HepG2 (cell line): ENCODE results near the gene APBA1. TPM values are rescaled to one million over a fixed set of nuclear protein-coding genes. Genes with fewer than 3 reads are reported as not detected.

Source experiments
- ATAC-seq: fragments of 200-7000 bp; cut with Tn5 transposase; 3 replicates; pipeline ENCODE4 v1.9.1; 2020; ENCODE audit warnings: mild to moderate bottlenecking, moderate library complexity
- BruUV-seq: library from RNA; stranded (reverse); fragments of 400-500 nt; replicated peaks from 2 replicates; lab custom pipeline; 2021; lab: Mats Ljungman, UMichigan
- CTCF ChIA-PET: fragments of 300-600 bp; formaldehyde crosslinking; extraction: SDS; loops from one replicate; lab custom pipeline; 2021; ENCODE audit warnings: low total read pairs, inconsistent platforms, low intra/inter-chr PET ratio; lab: Yijun Ruan, JAX
- POLR2A ChIA-PET: fragments of 350-600 bp; sonication (Branson Sonifier 250); formaldehyde crosslinking; loops from one replicate; lab custom pipeline; 2020; ENCODE audit warnings: antibody characterized with exemption, inconsistent platforms; lab: Yijun Ruan, JAX
- DNase-seq: peaks from one replicate; pipeline ENCODE4 v3.0.0-alpha.2; 2015; ENCODE audit warnings: low spot score
- FAIRE-seq: peaks from 3 replicates; lab custom pipeline; 2011; peaks lifted over from hg19 to GRCh38; lab: Jason Lieb, UNC
- H2AFZ ChIP-seq: one replicate; pipeline ENCODE4 v1.6.1; 2011; ENCODE audit warnings: low read length, inconsistent platforms
- H3K27ac ChIP-seq: fragments of 300-600 bp; 3 replicates; pipeline ENCODE4 v1.8.0; 2011; ENCODE audit warnings: mixed run types, mild to moderate bottlenecking, mixed read lengths, low read length, inconsistent platforms; ENCODE audit not compliant: insufficient read depth; ENCODE audit errors: extremely low read length
- H3K27me3 ChIP-seq, 2 experiments: fragments of 200-600 bp in 1 of 2; 2 replicates in 1 of 2; 3 replicates in 1 of 2; pipeline versions ENCODE4 v1.6.0 to v1.8.0; 2011; ENCODE audit warnings: low read length in 2 of 2, mild to moderate bottlenecking in 2 of 2, moderate library complexity in 2 of 2, inconsistent platforms in 1 of 2; ENCODE audit not compliant: insufficient read depth in 2 of 2, control insufficient read depth in 1 of 2
- H3K36me3 ChIP-seq, 2 experiments: fragments of 200-600 bp in 1 of 2; replicated peaks in 1 of 2; 2 replicates in 1 of 2; 3 replicates in 1 of 2; pipeline versions ENCODE4 v1.5.1 to v1.8.0; 2011; ENCODE audit warnings: low read length in 2 of 2, inconsistent platforms in 1 of 2; ENCODE audit not compliant: insufficient read depth in 2 of 2, control insufficient read depth in 1 of 2
- H3K4me1 ChIP-seq: 2 replicates; pipeline ENCODE4 v1.5.1; 2012; ENCODE audit warnings: low read length, inconsistent platforms; ENCODE audit not compliant: insufficient read depth
- H3K4me2 ChIP-seq: 2 replicates; pipeline ENCODE4 v1.6.0; 2011; ENCODE audit warnings: low read depth, low read length, inconsistent platforms
- H3K4me3 ChIP-seq, 3 experiments: fragments of 200-600 bp in 1 of 3; sonication (generic), shearing (Covaris generic) in 1 of 3; replicated peaks in 1 of 3; 2 replicates each; pipeline ENCODE4 v1.5.1; 2011 to 2016; ENCODE audit warnings: low read length in 3 of 3, inconsistent platforms in 2 of 3, low read depth in 2 of 3, mild to moderate bottlenecking in 2 of 3, control low read depth in 1 of 3, mixed read lengths in 1 of 3; ENCODE audit not compliant: insufficient read depth in 1 of 3
- H3K79me2 ChIP-seq: one replicate; pipeline ENCODE4 v1.6.1; 2011; ENCODE audit warnings: low read length, inconsistent platforms; ENCODE audit not compliant: insufficient read depth
- H3K9ac ChIP-seq: 2 replicates; pipeline ENCODE4 v1.6.0; 2011; ENCODE audit warnings: mild to moderate bottlenecking, low read depth, low read length, inconsistent platforms; ENCODE audit not compliant: insufficient read depth
- H3K9me3 ChIP-seq: 2 replicates; pipeline ENCODE4 v1.5.1; 2012; ENCODE audit warnings: mild to moderate bottlenecking, low read length
- H4K20me1 ChIP-seq: 2 replicates; pipeline ENCODE4 v1.6.0; 2011; ENCODE audit warnings: inconsistent platforms, mild to moderate bottlenecking, low read length, moderate library complexity; ENCODE audit not compliant: insufficient read depth
- ATF2 ChIP-seq: sonication (generic); formaldehyde crosslinking; IDR thresholded peaks from 2 replicates; pipeline ENCODE4 v1.4.0; 2020; ENCODE audit warnings: missing genetic modification reagents
- BCL3 ChIP-seq: sonication (generic); formaldehyde crosslinking; IDR thresholded peaks from 2 replicates; pipeline ENCODE4 v1.5.1; 2020; ENCODE audit warnings: mild to moderate bottlenecking, missing genetic modification reagents, moderate library complexity
- GATA4 ChIP-seq: sonication (generic); IDR thresholded peaks from 2 replicates; pipeline ENCODE4 v1.6.1; 2016; ENCODE audit warnings: antibody characterized with exemption, low read depth, borderline replicate concordance
- HCFC1 ChIP-seq: fragments of 150-350 bp; IDR thresholded peaks from 2 replicates; pipeline ENCODE4 v1.6.1; 2014; ENCODE audit warnings: low read depth, low read length
- MAFG ChIP-seq: sonication (generic); formaldehyde crosslinking; IDR thresholded peaks from 2 replicates; pipeline ENCODE4 v1.5.1; 2020; ENCODE audit warnings: mild to moderate bottlenecking, missing genetic modification reagents
- MIXL1 ChIP-seq: IDR thresholded peaks from 2 replicates; pipeline ENCODE4 v1.6.1; 2016
- POLR2AphosphoS5 ChIP-seq: IDR thresholded peaks from 2 replicates; pipeline ENCODE4 v1.6.1; 2012; ENCODE audit warnings: low read depth, low read length
- PTBP1 ChIP-seq: fragments of 200-400 bp; formaldehyde crosslinking; IDR thresholded peaks from 2 replicates; pipeline ENCODE4 v1.6.1; 2018; ENCODE audit warnings: low read length, low read depth; ENCODE audit not compliant: poor library complexity, severe bottlenecking
- SALL2 ChIP-seq: sonication (generic); formaldehyde crosslinking; IDR thresholded peaks from 2 replicates; pipeline ENCODE4 v1.8.1; 2023; ENCODE audit warnings: mild to moderate bottlenecking, missing genetic modification reagents, inconsistent platforms
- SNRNP70 ChIP-seq: fragments of 200-400 bp; formaldehyde crosslinking; IDR thresholded peaks from 2 replicates; pipeline ENCODE4 v1.6.1; 2017; ENCODE audit warnings: mild to moderate bottlenecking, low read depth, low read length, moderate library complexity
- SP1 ChIP-seq, 2 experiments: fragments of 450-650 bp in 1 of 2; sonication (generic) in 1 of 2; formaldehyde crosslinking in 1 of 2; IDR thresholded peaks; 2 replicates each; pipeline versions ENCODE4 v1.4.0 to v1.6.1; 2016 to 2020; ENCODE audit warnings: missing genetic modification reagents in 1 of 2
- ZBTB46 ChIP-seq: sonication (generic); formaldehyde crosslinking; IDR thresholded peaks from 2 replicates; pipeline ENCODE4 v1.4.0; 2020; ENCODE audit warnings: mild to moderate bottlenecking, missing genetic modification reagents, borderline replicate concordance
- WGBS: methylation state at CpG from one replicate; pipeline ENCODE4 v1.1.6; 2017; ENCODE audit warnings: low lambda C conversion rate; 5-methylcytosine and 5-hydroxymethylcytosine counted together
- in situ Hi-C: cut with HindIII; loops from 2 replicates; pipeline ENCODE4 v1.10.0; 2017; ENCODE audit warnings: low pct_unique_long_range_greater_than_20kb; ENCODE audit not compliant: extremely low pct_ligation_motif_present
- intact Hi-C: fragments of 100-400 bp; cut with micrococcal nuclease; formaldehyde crosslinking; loops from one replicate; pipeline ENCODE4 v1.10.0; 2022; ENCODE audit not compliant: unreplicated experiment
- polyA plus RNA-seq, 8 experiments: library from polyadenylated mRNA; depleted of rRNA in 3 of 8; stranded (reverse) in 7 of 8; unstranded in 1 of 8; fragments of >200 nt; fragmentation: Illumina TruSeq in 4 of 8; extraction: Trizol in 4 of 8; gene quantifications; 2 replicates each; pipeline versions ENCODE4 v1.2.1 to v1.2.3, GENCODE V29; 2011 to 2016; ENCODE audit warnings: low read depth in 4 of 8, missing spikeins in 1 of 8, mixed read lengths in 1 of 8; ENCODE audit not compliant: insufficient read depth in 1 of 8
- total RNA-seq, 5 experiments: library from RNA; depleted of rRNA; stranded (reverse); fragments of >200 nt; fragmentation: Illumina TruSeq; extraction: Trizol; gene quantifications; 2 replicates each; pipeline ENCODE4 v1.2.3, GENCODE V29; 2016; ENCODE audit warnings: low read depth in 1 of 5

Gene APBA1
- total and polyA plus RNA-seq, 2 of the 13 experiments (the other 11 are each of a cell fraction or from before 2014, with no cell fraction given), result 0.15 TPM; not detected in 1

- TF ChIP-seq BCL3 (CRISPR knock-in tag), result no peak
- no peak for TF ChIP-seq ATF2 (CRISPR knock-in tag)
- TF ChIP-seq ZBTB46, result no peak
- no peak for TF ChIP-seq SNRNP70
These were observed 102.3 kb downstream of the APBA1 start (continued) for GRCh38 chr9:69569738-69570451.

GRCh38 chr9:69564557-69564956 is 107.6 kb downstream of the APBA1 start:
- no TSS peak for BruUV-seq
- ATAC-seq (no peak), DNase-seq (no peak), FAIRE-seq (no peak)
- TF ChIP-seq POLR2AphosphoS5 (no peak), HCFC1 (no peak), SP1 (IDR thresholded peaks at IDR 0.05) (no peak), SP1 (CRISPR knock-in tag; IDR thresholded peaks at IDR 0.05) (no peak), SALL2 (CRISPR knock-in tag) (no peak), MIXL1 (CRISPR knock-in tag) (no peak), GATA4 (no peak), PTBP1 (no peak), MAFG (CRISPR knock-in tag) (no peak)
- H3K27ac ChIP-seq, result no peak overlapping the region
- ChIA-PET POLR2A (no interaction called here), CTCF (no interaction called here)
- H3K4me2 ChIP-seq, result no peak overlapping the region
- no peaks in the 10 kb centered on the region for H3K4me1 ChIP-seq
- H3K27me3 ChIP-seq, result no peaks in the 10 kb centered on the region; a peak in 1 of 5 replicates
- H3K36me3 ChIP-seq, result no peaks in the 10 kb centered on the region
- in situ Hi-C loops (no loop called here), intact Hi-C loops (no loop called here)
- WGBS, result 0% methylated on average over 1 of the region's 1 CpG
- H4K20me1 ChIP-seq, result no peaks in the 10 kb centered on the region
- no peak overlapping the region for H3K9ac ChIP-seq
- no peak overlapping the region for H3K4me3 ChIP-seq
- no peaks in the 10 kb centered on the region for H3K9me3 ChIP-seq
- H2AFZ ChIP-seq, result no peak overlapping the region
- no peaks in the 10 kb centered on the region for H3K79me2 ChIP-seq
